Mucosa of descending colon (tissue), 3 donors: ENCODE measurements around the gene TPX2. TPM values are rescaled to one million over a fixed set of nuclear protein-coding genes. Genes with fewer than 3 reads are reported as not detected.
A peak's percentile ranks its signal among the peaks of the same experiment; 100 is the strongest.

Source experiments
- ATAC-seq: fragments of 200-7000 bp; cut with Tn5 transposase; one replicate; pipeline ENCODE4 v1.9.1; 2020; ENCODE audit warnings: mild to moderate bottlenecking, moderate library complexity
- DNase-seq, 3 donors: peaks; one replicate each; pipeline ENCODE4 v3.0.0-alpha.2; 2020
- H3K36me3 ChIP-seq: fragments of 200-600 bp; one replicate; pipeline ENCODE4 v1.8.0; 2021; ENCODE audit warnings: low read depth, mild to moderate bottlenecking
- H3K4me1 ChIP-seq: fragments of 200-600 bp; one replicate; pipeline ENCODE4 v1.8.0; 2021; ENCODE audit warnings: low read depth, mild to moderate bottlenecking
- H3K4me3 ChIP-seq: fragments of 200-600 bp; one replicate; pipeline ENCODE4 v1.8.0; 2021; ENCODE audit warnings: mild to moderate bottlenecking
- H3K9me3 ChIP-seq: fragments of 200-600 bp; one replicate; pipeline ENCODE4 v1.8.0; 2021; ENCODE audit warnings: mild to moderate bottlenecking
- CTCF ChIP-seq: fragments of 200-600 bp; IDR thresholded peaks from one replicate; pipeline ENCODE4 v1.8.0; 2022; ENCODE audit warnings: antibody characterized with exemption, mild to moderate bottlenecking
- intact Hi-C, 2 donors: fragments of 100-400 bp; cut with DNase I in 1 of 2; cut with micrococcal nuclease in 1 of 2; formaldehyde crosslinking; loops; one replicate each; pipeline versions ENCODE4 v1.11.0 to v1.11.1; 2022; cut with DNase I, micrococcal nuclease
- total RNA-seq, 3 donors: library from RNA; stranded (reverse); fragmentation: NEBNext Ultra II Directional in 2 of 3; extraction: Animal tissue kit (Norgen Biotek cat#: 25700) in 2 of 3; gene quantifications; one replicate each; pipeline versions ENCODE4 v1.2.1 to v1.2.4, GENCODE V29; 2021 to 2023
- donor health status: DM: no; HTN: no; CAD: no; lungs with moderate emphysema.
- donor health status: DM: no; HTN: no; CAD: no.
- donor health status: DM: no; HTN: yes; CAD: no.

TPX2 gene
- total RNA-seq, 3 donors from 2014 or later = 3.0 to 26.6 (median 8.8) TPM

- DNase-seq (no peak), ATAC-seq (peak; percentile 3)
- no peak overlapping the region for H3K4me3 ChIP-seq
- no peak for TF ChIP-seq CTCF
- no peaks in the 10 kb centered on the region for H3K9me3 ChIP-seq
- H3K4me1 ChIP-seq = peaks cover 44% of the 10 kb centered on the region
- intact Hi-C loops = no loop called here
- no peaks in the 10 kb centered on the region for H3K36me3 ChIP-seq
Observed at GRCh38 chr20:31718952-31719643, 20.0 kb upstream of the TPX2 start.

DNA sequence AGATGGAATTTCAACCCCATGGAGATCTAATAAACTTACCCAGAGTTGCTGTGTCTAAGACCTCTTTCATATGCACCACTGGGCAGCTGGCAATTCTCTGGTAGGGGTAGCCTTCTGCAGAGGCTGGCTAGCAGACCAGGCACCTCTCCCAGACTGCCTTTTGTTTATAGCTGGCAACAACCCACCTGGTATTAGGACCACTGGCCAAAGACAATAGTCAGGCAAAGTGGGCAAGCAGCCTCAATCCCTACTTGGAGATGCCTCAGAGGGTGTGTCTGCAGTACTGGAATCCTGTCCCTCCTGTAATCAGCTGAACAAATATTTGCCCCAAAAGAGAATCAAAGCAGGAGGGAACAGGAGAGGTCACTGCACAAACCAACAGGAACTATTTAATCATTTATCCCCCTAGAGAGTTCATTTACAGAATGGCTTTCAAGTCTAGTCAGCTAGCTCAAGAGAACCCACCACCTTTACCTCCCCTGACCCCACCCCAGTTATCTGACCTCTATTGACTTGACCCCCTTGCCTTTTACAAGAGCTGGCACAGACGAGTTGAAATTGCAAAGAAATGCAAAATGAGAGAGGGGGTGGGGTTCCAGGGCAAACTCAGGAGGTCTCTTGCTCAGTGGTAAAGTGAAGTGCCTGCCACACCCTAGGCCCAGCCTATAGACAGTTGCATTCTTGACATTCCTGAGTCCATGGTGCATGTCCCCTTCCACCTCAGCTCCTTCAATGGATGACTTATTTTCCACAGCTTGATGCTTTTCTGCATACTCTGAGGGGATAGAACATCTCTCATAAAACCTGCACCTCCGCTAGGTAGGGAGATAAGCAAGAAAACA lies 19.2 kb upstream of the TPX2 start:
- H3K4me3 ChIP-seq = no peak overlapping the region
- no peaks in the 10 kb centered on the region for H3K9me3 ChIP-seq
- no peaks in the 10 kb centered on the region for H3K36me3 ChIP-seq
- peaks cover 45% of the 10 kb centered on the region for H3K4me1 ChIP-seq
- intact Hi-C loops = loop anchor here in 1 of 2 donors (2.0 kb wide), 1 partner anchor 57 kb away; no protein-coding TSS in a partner anchor
- ATAC-seq = no peak
- DNase-seq = no peak
- TF ChIP-seq CTCF = no peak

GRCh38 chr20:31720486-31721407 lies 18.3 kb upstream of the TPX2 start:
- ATAC-seq (no peak), DNase-seq (peak in 2 of 3 donors; percentile 52 to 64)
- TF ChIP-seq CTCF = no peak
- intact Hi-C loops = loop anchor here in 1 of 2 donors (2.0 kb wide), 1 partner anchor 58 kb away; no protein-coding TSS in a partner anchor
- Histone ChIP-seq H3K36me3 (no peaks in the 10 kb centered on the region), H3K9me3 (no peaks in the 10 kb centered on the region), H3K4me1 (peaks cover 44% of the 10 kb centered on the region), H3K4me3 (no peak overlapping the region)

DNA sequence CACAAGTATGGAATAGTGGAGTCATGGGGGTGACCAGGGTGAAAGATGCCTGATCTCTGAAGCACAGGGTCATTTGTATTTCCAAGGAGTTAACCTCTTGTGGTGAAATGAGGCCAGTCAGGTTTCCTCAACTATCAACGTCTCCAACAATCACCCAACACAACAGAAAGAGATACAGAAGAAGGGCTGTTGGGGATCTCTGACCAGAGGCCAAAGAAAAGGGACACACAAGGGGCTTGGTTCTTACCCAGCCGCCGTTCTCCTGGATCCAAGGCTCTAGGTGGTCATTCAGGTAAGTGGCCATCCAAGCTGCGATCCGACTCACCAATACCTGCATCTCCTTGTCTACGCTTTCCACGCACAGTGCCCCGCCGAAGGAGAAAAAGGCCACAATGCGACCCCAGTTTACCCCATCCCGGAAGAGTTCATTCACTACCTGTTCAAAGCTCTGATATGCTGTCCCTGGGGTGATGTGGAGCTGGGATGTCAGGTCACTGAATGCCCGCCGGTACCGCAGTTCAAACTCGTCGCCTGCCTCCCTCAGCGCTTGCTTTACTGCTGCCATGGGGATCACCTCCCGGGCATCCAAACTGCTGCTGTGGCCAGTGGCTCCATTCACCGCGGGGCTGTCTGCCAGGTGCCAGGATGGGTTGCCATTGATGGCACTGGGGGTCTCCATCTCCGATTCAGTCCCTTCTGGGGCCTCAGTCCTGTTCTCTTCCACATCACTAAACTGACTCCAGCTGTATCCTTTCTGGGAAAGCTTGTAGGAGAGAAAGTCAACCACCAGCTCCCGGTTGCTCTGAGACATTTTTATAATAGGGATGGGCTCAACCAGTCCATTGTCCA lies 17.5 kb upstream of the TPX2 start:
- DNase-seq (peak; percentile 43 to 69 (median 66)), ATAC-seq (no peak)
- Histone ChIP-seq H3K36me3 (no peaks in the 10 kb centered on the region), H3K9me3 (no peaks in the 10 kb centered on the region), H3K4me3 (peak overlapping the region; percentile 11), H3K4me1 (peaks cover 35% of the 10 kb centered on the region)
- intact Hi-C loops = loop anchor here (2.0 kb wide), 2 partner anchors 57 to 59 kb away; no protein-coding TSS in a partner anchor
- no peak for TF ChIP-seq CTCF
